T-helper 1 cell treated with Interleukin-12 subunit alpha and Interleukin-12 subunit beta and Interleukin-4 antibody, amounts not matched to agents 30 μg/mL and 1 μg/mL, for 36 hours (primary cell): ENCODE results near the gene SHANK2.

Experiments
- H3K27ac Mint-ChIP-seq: one replicate; pipeline ENCODE4 v1.8.0; 2021; ENCODE audit warnings: mild to moderate bottlenecking, mixed read lengths
- H3K27me3 Mint-ChIP-seq: one replicate; pipeline ENCODE4 v1.8.0; 2021; ENCODE audit warnings: low read depth, mixed read lengths
- H3K36me3 Mint-ChIP-seq: one replicate; pipeline ENCODE4 v1.8.0; 2021; ENCODE audit warnings: low read depth, mixed read lengths
- H3K4me1 Mint-ChIP-seq: one replicate; pipeline ENCODE4 v1.8.0; 2021; ENCODE audit warnings: low read depth, mixed read lengths
- H3K4me3 Mint-ChIP-seq: one replicate; pipeline ENCODE4 v1.8.0; 2021; ENCODE audit warnings: mild to moderate bottlenecking, moderate library complexity, mixed read lengths
- H3K9me3 Mint-ChIP-seq: one replicate; pipeline ENCODE4 v1.8.0; 2021; ENCODE audit warnings: mixed read lengths

Gene SHANK2

DNA sequence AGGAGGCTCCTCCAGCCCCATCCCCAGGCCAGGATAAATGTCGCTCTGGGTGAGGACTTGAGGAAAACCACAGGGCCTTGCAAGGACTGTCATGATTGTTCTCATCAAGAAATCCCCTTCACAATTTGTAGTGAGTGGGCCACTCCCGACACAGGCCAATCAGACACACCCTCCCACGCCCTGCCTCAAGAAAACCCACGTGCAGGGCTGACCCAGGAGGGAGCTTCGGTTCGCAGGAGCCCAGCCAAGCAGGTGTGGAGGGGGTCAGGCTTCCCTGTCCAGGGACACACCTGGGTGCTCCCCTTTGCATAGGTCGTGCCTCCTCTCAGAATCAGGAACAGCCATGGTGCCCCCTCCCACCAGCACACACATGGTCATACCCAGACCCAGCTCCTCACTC lies 43.2 kb downstream of the SHANK2 start:
- Mint-ChIP-seq H3K9me3 (no peaks in the 10 kb centered on the region), H3K4me3 (no peak overlapping the region), H3K27ac (no peak overlapping the region), H3K4me1 (no peaks in the 10 kb centered on the region), H3K36me3 (no peaks in the 10 kb centered on the region), H3K27me3 (no peaks in the 10 kb centered on the region)

DNA sequence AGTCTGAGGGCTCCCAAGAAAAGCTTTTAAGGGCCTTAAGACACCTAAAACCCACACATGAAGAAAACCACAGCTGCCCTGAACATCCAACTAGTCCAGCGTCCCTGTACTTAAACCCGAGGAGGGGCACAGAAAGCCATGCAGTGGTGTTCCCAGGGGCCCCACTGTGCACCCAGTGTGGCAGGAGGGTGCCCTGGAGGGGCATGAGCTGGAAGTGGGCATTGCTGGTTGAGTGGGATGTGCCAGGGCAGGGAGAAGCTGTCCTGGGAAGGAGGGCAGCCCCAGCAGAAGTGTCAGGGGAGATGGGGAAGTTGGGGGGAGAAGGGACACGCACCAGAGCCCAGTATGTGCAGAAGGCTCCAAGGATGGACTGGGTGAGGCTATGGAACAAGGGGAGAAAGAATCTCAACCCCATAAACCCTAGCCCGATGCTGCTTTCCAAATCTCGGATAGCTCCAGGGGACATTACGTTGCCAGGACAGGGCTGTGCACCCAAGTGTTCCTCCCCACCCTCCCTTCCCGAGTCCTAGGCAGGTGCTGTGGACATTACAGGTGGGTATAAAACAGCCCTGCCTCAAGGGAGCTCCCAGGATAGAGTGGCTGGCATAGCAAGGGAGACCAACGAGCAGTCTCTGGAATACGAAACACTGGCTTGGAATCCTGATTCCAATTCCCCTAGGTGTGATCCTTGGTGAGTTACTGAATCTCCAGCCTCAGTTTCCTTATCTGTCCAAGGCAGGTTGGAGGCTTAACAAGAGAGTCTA lies 44.2 kb downstream of the SHANK2 start:
- Mint-ChIP-seq H3K36me3 (no peaks in the 10 kb centered on the region), H3K27me3 (no peaks in the 10 kb centered on the region), H3K4me1 (no peaks in the 10 kb centered on the region), H3K4me3 (no peak overlapping the region), H3K27ac (no peak overlapping the region), H3K9me3 (no peaks in the 10 kb centered on the region)

- H3K36me3 Mint-ChIP-seq = no peaks in the 10 kb centered on the region
Observed at GRCh38 chr11:71207563-71207962, 44.8 kb downstream of the SHANK2 start.

GRCh38 chr11:71206186-71206585 lies 46.2 kb downstream of the SHANK2 start:
- H3K27ac Mint-ChIP-seq = no peak overlapping the region

More at GRCh38 chr11:71207563-71207962, 44.8 kb downstream of the SHANK2 start:
- Mint-ChIP-seq H3K9me3 (no peaks in the 10 kb centered on the region), H3K27me3 (no peaks in the 10 kb centered on the region), H3K4me1 (no peaks in the 10 kb centered on the region), H3K4me3 (no peak overlapping the region), H3K27ac (no peak overlapping the region)

GRCh38 chr11:71204748-71205664 lies 47.4 kb downstream of the SHANK2 start:
- Mint-ChIP-seq H3K27me3 (no peaks in the 10 kb centered on the region), H3K36me3 (no peaks in the 10 kb centered on the region), H3K27ac (no peak overlapping the region), H3K9me3 (no peaks in the 10 kb centered on the region), H3K4me1 (no peaks in the 10 kb centered on the region), H3K4me3 (no peak overlapping the region)

More at GRCh38 chr11:71206186-71206585, 46.2 kb downstream of the SHANK2 start:
- H3K36me3 Mint-ChIP-seq = no peaks in the 10 kb centered on the region
- H3K4me3 Mint-ChIP-seq = no peak overlapping the region
- H3K9me3 Mint-ChIP-seq = no peaks in the 10 kb centered on the region
- H3K4me1 Mint-ChIP-seq = no peaks in the 10 kb centered on the region
- H3K27me3 Mint-ChIP-seq = no peaks in the 10 kb centered on the region

- no peak overlapping the region for H3K27ac Mint-ChIP-seq
- no peaks in the 10 kb centered on the region for H3K9me3 Mint-ChIP-seq
- no peaks in the 10 kb centered on the region for H3K27me3 Mint-ChIP-seq
Observed at GRCh38 chr11:71204294-71204693, 48.1 kb downstream of the SHANK2 start.

GRCh38 chr11:71203681-71204080 lies 48.7 kb downstream of the SHANK2 start:
- H3K27ac Mint-ChIP-seq = no peak overlapping the region

More at GRCh38 chr11:71204294-71204693, 48.1 kb downstream of the SHANK2 start:
- no peaks in the 10 kb centered on the region for H3K4me1 Mint-ChIP-seq
- no peak overlapping the region for H3K4me3 Mint-ChIP-seq
- no peaks in the 10 kb centered on the region for H3K36me3 Mint-ChIP-seq

GRCh38 chr11:71202966-71203365 lies 49.4 kb downstream of the SHANK2 start:
- H3K4me3 Mint-ChIP-seq = no peak overlapping the region
- no peaks in the 10 kb centered on the region for H3K4me1 Mint-ChIP-seq
- no peak overlapping the region for H3K27ac Mint-ChIP-seq
- H3K36me3 Mint-ChIP-seq = no peaks in the 10 kb centered on the region
- no peaks in the 10 kb centered on the region for H3K27me3 Mint-ChIP-seq
- H3K9me3 Mint-ChIP-seq = no peaks in the 10 kb centered on the region

More at GRCh38 chr11:71203681-71204080, 48.7 kb downstream of the SHANK2 start:
- no peaks in the 10 kb centered on the region for H3K4me1 Mint-ChIP-seq
- H3K4me3 Mint-ChIP-seq = no peak overlapping the region
- H3K27me3 Mint-ChIP-seq = no peaks in the 10 kb centered on the region
- H3K9me3 Mint-ChIP-seq = no peaks in the 10 kb centered on the region
- no peaks in the 10 kb centered on the region for H3K36me3 Mint-ChIP-seq

GRCh38 chr11:71202598-71202944 lies 49.8 kb downstream of the SHANK2 start:
- H3K9me3 Mint-ChIP-seq = no peaks in the 10 kb centered on the region
- H3K27me3 Mint-ChIP-seq = no peaks in the 10 kb centered on the region
- no peaks in the 10 kb centered on the region for H3K36me3 Mint-ChIP-seq
- H3K4me1 Mint-ChIP-seq = no peaks in the 10 kb centered on the region
- no peak overlapping the region for H3K4me3 Mint-ChIP-seq
- H3K27ac Mint-ChIP-seq = no peak overlapping the region
